GM18870 (cell line): ENCODE results near the gene ECE1.

Experiments
- ATAC-seq: cut with Tn5 transposase; IDR thresholded peaks from one replicate; pipeline ENCODE4 v1.9.1; 2021; ENCODE audit warnings: moderate library complexity; ENCODE audit not compliant: unreplicated experiment

Gene ECE1

GRCh38 chr1:21255284-21255942, 34.9 kb downstream of the ECE1 start:
- no peak for ATAC-seq

GRCh38 chr1:21254335-21254951, 35.8 kb downstream of the ECE1 start:
- ATAC-seq, result no peak

- no peak for ATAC-seq
These were observed 38.3 kb downstream of the ECE1 start for GRCh38 chr1:21251773-21252471.

- ATAC-seq, result no peak
These were observed 40.2 kb downstream of the ECE1 start for GRCh38 chr1:21249940-21250493.

GRCh38 chr1:21247892-21248715, 42.2 kb downstream of the ECE1 start:
- no peak for ATAC-seq

- ATAC-seq, result no peak
These were observed 43.2 kb downstream of the ECE1 start for GRCh38 chr1:21246905-21247642.

- ATAC-seq, result no peak
These were observed 44.5 kb downstream of the ECE1 start for GRCh38 chr1:21245688-21246229.

- ATAC-seq, result no peak
These were observed 45.1 kb downstream of the ECE1 start for GRCh38 chr1:21244986-21245687.

GRCh38 chr1:21244154-21244553, 46.1 kb downstream of the ECE1 start:
- ATAC-seq, result no peak

GRCh38 chr1:21242846-21243245, 47.4 kb downstream of the ECE1 start:
- no peak for ATAC-seq

GRCh38 chr1:21241771-21242581, 48.3 kb downstream of the ECE1 start:
- no peak for ATAC-seq

GRCh38 chr1:21240706-21241105, 49.6 kb downstream of the ECE1 start:
- ATAC-seq, result no peak

GRCh38 chr1:21239221-21239620, 51.0 kb downstream of the ECE1 start:
- ATAC-seq, result no peak

GRCh38 chr1:21238141-21238800, 52.0 kb downstream of the ECE1 start:
- no peak for ATAC-seq

GRCh38 chr1:21237446-21238088, 52.7 kb downstream of the ECE1 start:
- ATAC-seq, result no peak

- no peak for ATAC-seq
These were observed 54.1 kb downstream of the ECE1 start for GRCh38 chr1:21236178-21236577.

- no peak for ATAC-seq
These were observed 55.5 kb downstream of the ECE1 start for GRCh38 chr1:21234779-21235178.

GRCh38 chr1:21233490-21233889, 56.8 kb downstream of the ECE1 start:
- ATAC-seq, result no peak
